ENCODE measurements around the gene FEM1B.

The FEM1B gene

DNA sequence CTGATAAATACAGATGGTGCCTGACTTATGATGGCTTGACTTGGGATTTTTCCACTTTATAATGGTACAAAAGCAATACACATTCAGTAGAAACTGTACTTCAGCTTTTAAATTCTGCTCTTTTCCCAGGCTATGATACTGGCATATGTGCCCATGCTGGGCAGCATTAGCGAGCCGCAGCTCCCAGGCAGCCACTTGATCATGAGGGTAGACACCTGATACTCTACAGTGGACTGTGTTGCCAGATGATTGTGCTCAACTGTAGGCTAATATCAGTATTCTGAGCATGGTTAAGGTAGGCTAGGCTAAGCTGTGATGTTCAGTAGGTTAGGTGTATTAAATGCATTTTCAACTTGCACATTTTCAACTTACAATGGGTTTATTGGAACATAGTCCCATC is 17.7 kb upstream of the FEM1B start:
- Histone ChIP-seq H3K4me1 (ENCODE audit: control insufficient read depth in 1 of 2, insufficient read depth in 2 of 2, low read length in 2 of 2) (no peaks in the 10 kb centered on the region), H3K36me3 (ENCODE audit: control insufficient read depth in 1 of 2, insufficient read depth in 2 of 2, low read length in 2 of 2) (no peaks in the 10 kb centered on the region), H3K27me3 (ENCODE audit: control insufficient read depth in 1 of 2, insufficient read depth in 2 of 2, low read length in 2 of 2) (peaks cover 0 to 4% of the 10 kb centered on the region in 2 donors), H3K9me3 (ENCODE audit: control insufficient read depth in 1 of 2, low read length in 2 of 2) (no peaks in the 10 kb centered on the region), H3K4me3 (ENCODE audit: low read depth in 1 of 2, low read length in 2 of 2) (no peak overlapping the region), H3K27ac (ENCODE audit: low read depth, low read length) (no peak overlapping the region), H3K9ac (ENCODE audit: low read depth in 1 of 2, low read length in 2 of 2) (no peak overlapping the region)

GRCh38 chr15:68261241-68261640 is 16.3 kb upstream of the FEM1B start:
- no peak overlapping the region for H3K27ac ChIP-seq (ENCODE audit: low read depth, low read length)
- H3K9me3 ChIP-seq (ENCODE audit: control insufficient read depth in 1 of 2, low read length in 2 of 2), result no peaks in the 10 kb centered on the region
- H3K4me1 ChIP-seq (ENCODE audit: control insufficient read depth in 1 of 2, insufficient read depth in 2 of 2, low read length in 2 of 2), result no peaks in the 10 kb centered on the region
- H3K36me3 ChIP-seq (ENCODE audit: control insufficient read depth in 1 of 2, insufficient read depth in 2 of 2, low read length in 2 of 2), result no peaks in the 10 kb centered on the region
- H3K27me3 ChIP-seq (ENCODE audit: control insufficient read depth in 1 of 2, insufficient read depth in 2 of 2, low read length in 2 of 2), result peaks cover 0 to 5% of the 10 kb centered on the region in 2 donors
- no peak overlapping the region for H3K4me3 ChIP-seq (ENCODE audit: low read depth in 1 of 2, low read length in 2 of 2)
- H3K9ac ChIP-seq (ENCODE audit: low read depth in 1 of 2, low read length in 2 of 2), result no peak overlapping the region

DNA sequence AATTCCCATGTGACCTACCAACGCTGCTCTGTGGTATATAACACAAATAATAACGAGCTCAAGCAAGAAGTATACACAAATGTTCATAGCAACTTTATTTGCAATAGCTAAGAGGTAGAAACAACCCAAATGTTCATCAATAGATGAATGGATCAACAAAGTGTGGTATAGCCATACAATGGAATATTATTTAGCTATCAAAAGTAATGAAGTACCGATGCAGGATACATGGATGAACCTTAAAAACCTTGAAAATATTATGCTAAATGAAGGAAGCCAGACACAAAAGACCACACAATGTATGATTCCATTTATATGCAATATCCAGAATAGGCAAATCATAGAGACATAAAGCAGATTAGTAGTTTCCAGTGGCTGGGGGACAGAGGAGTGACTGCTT is 15.6 kb upstream of the FEM1B start:
- Histone ChIP-seq H3K27ac (ENCODE audit: low read depth, low read length) (no peak overlapping the region), H3K9me3 (ENCODE audit: control insufficient read depth in 1 of 2, low read length in 2 of 2) (no peaks in the 10 kb centered on the region), H3K9ac (ENCODE audit: low read depth in 1 of 2, low read length in 2 of 2) (no peak overlapping the region), H3K4me1 (ENCODE audit: control insufficient read depth in 1 of 2, insufficient read depth in 2 of 2, low read length in 2 of 2) (no peaks in the 10 kb centered on the region), H3K36me3 (ENCODE audit: control insufficient read depth in 1 of 2, insufficient read depth in 2 of 2, low read length in 2 of 2) (no peaks in the 10 kb centered on the region), H3K27me3 (ENCODE audit: control insufficient read depth in 1 of 2, insufficient read depth in 2 of 2, low read length in 2 of 2) (peaks cover 0 to 5% of the 10 kb centered on the region in 2 donors), H3K4me3 (ENCODE audit: low read depth in 1 of 2, low read length in 2 of 2) (no peak overlapping the region)

DNA sequence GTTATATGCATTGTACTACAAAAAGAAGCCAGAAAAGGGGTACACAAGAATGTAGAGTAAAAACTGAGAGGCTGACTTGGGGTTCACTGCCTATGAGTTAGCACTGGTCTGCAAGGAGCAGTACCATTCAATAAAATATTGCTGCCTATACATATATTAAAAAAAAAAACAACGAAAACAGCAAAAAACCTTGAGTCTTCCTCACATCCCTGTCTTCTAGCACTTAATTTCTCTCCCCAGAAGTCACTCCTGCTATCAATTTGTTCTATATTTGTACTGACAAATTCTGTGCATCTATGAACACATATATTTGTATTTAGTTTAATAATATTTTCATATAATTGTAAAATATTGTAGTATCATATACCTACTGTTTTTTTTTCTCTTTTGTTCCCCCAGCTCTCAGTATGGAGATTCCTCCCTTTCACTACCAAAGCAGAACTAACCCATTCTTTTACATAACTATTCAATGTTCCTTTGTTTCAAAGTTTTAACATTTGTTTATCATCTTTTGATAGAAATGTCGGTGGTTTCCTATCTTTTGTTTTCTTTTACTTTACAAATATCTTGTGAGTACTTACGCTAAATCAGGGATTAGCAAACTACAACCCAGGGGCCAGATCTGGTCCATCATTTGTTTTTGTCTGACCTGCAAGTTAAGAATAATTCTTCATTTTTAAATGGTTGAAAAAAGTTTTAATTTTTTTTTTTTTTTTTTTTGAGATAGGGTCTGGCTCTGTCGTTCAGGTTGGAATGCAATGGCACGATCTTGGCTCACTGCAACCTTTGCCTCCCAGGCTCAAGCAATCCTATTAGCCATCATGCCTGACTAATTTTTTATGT is 14.8 kb upstream of the FEM1B start:
- H3K4me1 ChIP-seq (ENCODE audit: control insufficient read depth in 1 of 2, insufficient read depth in 2 of 2, low read length in 2 of 2), result no peaks in the 10 kb centered on the region
- H3K27ac ChIP-seq (ENCODE audit: low read depth, low read length), result no peak overlapping the region
- no peak overlapping the region for H3K9ac ChIP-seq (ENCODE audit: low read depth in 1 of 2, low read length in 2 of 2)
- peaks cover 6 to 7% of the 10 kb centered on the region in 2 donors for H3K27me3 ChIP-seq (ENCODE audit: control insufficient read depth in 1 of 2, insufficient read depth in 2 of 2, low read length in 2 of 2)
- H3K9me3 ChIP-seq (ENCODE audit: control insufficient read depth in 1 of 2, low read length in 2 of 2), result no peaks in the 10 kb centered on the region
- H3K36me3 ChIP-seq (ENCODE audit: control insufficient read depth in 1 of 2, insufficient read depth in 2 of 2, low read length in 2 of 2), result no peaks in the 10 kb centered on the region
- H3K4me3 ChIP-seq (ENCODE audit: low read depth in 1 of 2, low read length in 2 of 2), result no peak overlapping the region

GRCh38 chr15:68264282-68264681 is 13.3 kb upstream of the FEM1B start:
- Histone ChIP-seq H3K4me1 (ENCODE audit: control insufficient read depth in 1 of 2, insufficient read depth in 2 of 2, low read length in 2 of 2) (no peaks in the 10 kb centered on the region), H3K27me3 (ENCODE audit: control insufficient read depth in 1 of 2, insufficient read depth in 2 of 2, low read length in 2 of 2) (peaks cover 10 to 13% of the 10 kb centered on the region in 2 donors), H3K4me3 (ENCODE audit: low read depth in 1 of 2, low read length in 2 of 2) (no peak overlapping the region), H3K9me3 (ENCODE audit: control insufficient read depth in 1 of 2, low read length in 2 of 2) (no peaks in the 10 kb centered on the region), H3K36me3 (ENCODE audit: control insufficient read depth in 1 of 2, insufficient read depth in 2 of 2, low read length in 2 of 2) (no peaks in the 10 kb centered on the region), H3K27ac (ENCODE audit: low read depth, low read length) (no peak overlapping the region), H3K9ac (ENCODE audit: low read depth in 1 of 2, low read length in 2 of 2) (no peak overlapping the region)

DNA sequence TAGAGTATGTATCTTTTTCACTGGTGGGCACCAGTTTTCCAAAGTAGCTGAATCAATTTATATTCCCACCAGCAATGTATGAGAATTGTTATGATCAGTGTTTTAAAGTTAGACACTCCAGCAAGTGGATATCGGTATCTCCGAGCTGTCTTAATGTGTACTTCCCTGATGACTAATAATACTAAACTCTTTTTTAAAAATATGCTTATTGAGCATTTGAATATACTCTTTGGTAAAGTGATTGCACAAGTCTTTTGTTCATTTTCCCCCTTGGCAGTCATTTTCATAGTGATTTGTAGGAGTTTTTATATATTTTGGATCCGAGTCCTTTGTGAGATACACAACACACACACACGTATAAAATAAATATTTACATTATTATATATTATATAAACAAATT is 12.5 kb upstream of the FEM1B start:
- Histone ChIP-seq H3K36me3 (ENCODE audit: control insufficient read depth in 1 of 2, insufficient read depth in 2 of 2, low read length in 2 of 2) (no peaks in the 10 kb centered on the region), H3K27ac (ENCODE audit: low read depth, low read length) (no peak overlapping the region), H3K4me1 (ENCODE audit: control insufficient read depth in 1 of 2, insufficient read depth in 2 of 2, low read length in 2 of 2) (no peaks in the 10 kb centered on the region), H3K27me3 (ENCODE audit: control insufficient read depth in 1 of 2, insufficient read depth in 2 of 2, low read length in 2 of 2) (peaks cover 10 to 13% of the 10 kb centered on the region in 2 donors), H3K4me3 (ENCODE audit: low read depth in 1 of 2, low read length in 2 of 2) (no peak overlapping the region), H3K9me3 (ENCODE audit: control insufficient read depth in 1 of 2, low read length in 2 of 2) (no peaks in the 10 kb centered on the region), H3K9ac (ENCODE audit: low read depth in 1 of 2, low read length in 2 of 2) (no peak overlapping the region)

GRCh38 chr15:68265674-68266073 is 11.9 kb upstream of the FEM1B start:
- peaks cover 10 to 13% of the 10 kb centered on the region in 2 donors for H3K27me3 ChIP-seq (ENCODE audit: control insufficient read depth in 1 of 2, insufficient read depth in 2 of 2, low read length in 2 of 2)
- H3K27ac ChIP-seq (ENCODE audit: low read depth, low read length), result no peak overlapping the region
- no peaks in the 10 kb centered on the region for H3K4me1 ChIP-seq (ENCODE audit: control insufficient read depth in 1 of 2, insufficient read depth in 2 of 2, low read length in 2 of 2)

DNA sequence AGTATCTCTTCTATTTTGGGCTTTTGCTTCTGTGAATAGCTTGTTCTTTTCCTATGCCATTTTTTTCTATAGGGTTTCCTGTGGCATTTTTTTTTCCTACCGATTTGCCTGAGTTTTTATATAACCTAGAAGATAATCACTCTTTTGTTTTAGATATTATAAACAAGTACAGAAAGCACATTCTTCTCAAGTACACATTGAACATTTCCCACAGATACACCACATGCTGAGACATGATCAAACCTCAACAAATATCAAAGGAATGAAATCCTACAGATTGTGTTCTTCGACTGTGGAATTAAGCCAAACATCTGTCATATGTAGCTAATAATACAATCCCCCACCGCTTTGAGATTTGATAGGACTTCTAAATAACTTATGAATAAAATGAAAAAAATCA is 9.1 kb upstream of the FEM1B start:
- Histone ChIP-seq H3K9me3 (ENCODE audit: control insufficient read depth in 1 of 2, low read length in 2 of 2) (no peaks in the 10 kb centered on the region), H3K36me3 (ENCODE audit: control insufficient read depth in 1 of 2, insufficient read depth in 2 of 2, low read length in 2 of 2) (no peaks in the 10 kb centered on the region), H3K4me3 (ENCODE audit: low read depth in 1 of 2, low read length in 2 of 2) (no peak overlapping the region), H3K27me3 (ENCODE audit: control insufficient read depth in 1 of 2, insufficient read depth in 2 of 2, low read length in 2 of 2) (peaks cover 10 to 13% of the 10 kb centered on the region in 2 donors), H3K9ac (ENCODE audit: low read depth in 1 of 2, low read length in 2 of 2) (no peak overlapping the region), H3K27ac (ENCODE audit: low read depth, low read length) (no peak overlapping the region), H3K4me1 (ENCODE audit: control insufficient read depth in 1 of 2, insufficient read depth in 2 of 2, low read length in 2 of 2) (no peaks in the 10 kb centered on the region)

More at GRCh38 chr15:68265674-68266073, 11.9 kb upstream of the FEM1B start:
- no peak overlapping the region for H3K9ac ChIP-seq (ENCODE audit: low read depth in 1 of 2, low read length in 2 of 2)
- no peak overlapping the region for H3K4me3 ChIP-seq (ENCODE audit: low read depth in 1 of 2, low read length in 2 of 2)
- H3K9me3 ChIP-seq (ENCODE audit: control insufficient read depth in 1 of 2, low read length in 2 of 2), result no peaks in the 10 kb centered on the region
- no peaks in the 10 kb centered on the region for H3K36me3 ChIP-seq (ENCODE audit: control insufficient read depth in 1 of 2, insufficient read depth in 2 of 2, low read length in 2 of 2)

GRCh38 chr15:68271854-68272471 is 5.6 kb upstream of the FEM1B start:
- H3K9me3 ChIP-seq (ENCODE audit: control insufficient read depth in 1 of 2, low read length in 2 of 2), result no peaks in the 10 kb centered on the region
- H3K4me1 ChIP-seq (ENCODE audit: control insufficient read depth in 1 of 2, insufficient read depth in 2 of 2, low read length in 2 of 2), result peaks cover 7 to 20% of the 10 kb centered on the region in 2 donors
- H3K36me3 ChIP-seq (ENCODE audit: control insufficient read depth in 1 of 2, insufficient read depth in 2 of 2, low read length in 2 of 2), result no peaks in the 10 kb centered on the region
- H3K27me3 ChIP-seq (ENCODE audit: control insufficient read depth in 1 of 2, insufficient read depth in 2 of 2, low read length in 2 of 2), result peaks cover 7 to 10% of the 10 kb centered on the region in 2 donors
- no peak overlapping the region for H3K4me3 ChIP-seq (ENCODE audit: low read depth in 1 of 2, low read length in 2 of 2)
- H3K27ac ChIP-seq (ENCODE audit: low read depth, low read length), result no peak overlapping the region
- no peak overlapping the region for H3K9ac ChIP-seq (ENCODE audit: low read depth in 1 of 2, low read length in 2 of 2)

GRCh38 chr15:68272721-68273271 is 4.7 kb upstream of the FEM1B start:
- Histone ChIP-seq H3K9ac (ENCODE audit: low read depth in 1 of 2, low read length in 2 of 2) (no peak overlapping the region), H3K9me3 (ENCODE audit: control insufficient read depth in 1 of 2, low read length in 2 of 2) (no peaks in the 10 kb centered on the region), H3K4me3 (ENCODE audit: low read depth in 1 of 2, low read length in 2 of 2) (no peak overlapping the region), H3K27ac (ENCODE audit: low read depth, low read length) (no peak overlapping the region), H3K4me1 (ENCODE audit: control insufficient read depth in 1 of 2, insufficient read depth in 2 of 2, low read length in 2 of 2) (peaks cover 10 to 20% of the 10 kb centered on the region in 2 donors), H3K27me3 (ENCODE audit: control insufficient read depth in 1 of 2, insufficient read depth in 2 of 2, low read length in 2 of 2) (peaks cover 3 to 5% of the 10 kb centered on the region in 2 donors), H3K36me3 (ENCODE audit: control insufficient read depth in 1 of 2, insufficient read depth in 2 of 2, low read length in 2 of 2) (no peaks in the 10 kb centered on the region)

All from duodenal mucosa (tissue), 2 donors.